Mesodermal cell (in vitro differentiated cells): ENCODE results near the gene HERC4.
"Not testable (repeated sequence)": the region's sequence is repeated elsewhere in the genome, so short reads cannot be mapped to it uniquely, and the experiment has no call there.

Source experiments
- H3K27ac ChIP-seq: 2 replicates; pipeline ENCODE4 v1.7.0; 2013; ENCODE audit warnings: mild to moderate bottlenecking, low read depth, low read length, moderate library complexity; ENCODE audit not compliant: severe bottlenecking
- H3K36me3 ChIP-seq: 2 replicates; pipeline ENCODE4 v1.7.1; 2013; ENCODE audit warnings: mild to moderate bottlenecking, low read length, moderate library complexity; ENCODE audit not compliant: control insufficient read depth, insufficient read depth
- H3K4me1 ChIP-seq: one replicate; pipeline ENCODE4 v1.7.1; 2013; ENCODE audit warnings: mild to moderate bottlenecking, low read length; ENCODE audit not compliant: insufficient read depth, control insufficient read depth, poor library complexity, severe bottlenecking
- H3K4me3 ChIP-seq: 2 replicates; pipeline ENCODE4 v1.7.0; 2013; ENCODE audit warnings: low read length, control low read depth, mild to moderate bottlenecking; ENCODE audit not compliant: insufficient read depth, poor library complexity, severe bottlenecking; ENCODE audit errors: extremely low read depth
- H3K9me3 ChIP-seq: 2 replicates; pipeline ENCODE4 v1.7.1; 2013; ENCODE audit warnings: mild to moderate bottlenecking, low read length, moderate library complexity; ENCODE audit not compliant: control insufficient read depth
- WGBS, 2 experiments: methylation state at CpG; one replicate each; pipeline ENCODE4 v1.1.5; 2013; ENCODE audit warnings: missing lambda C conversion rate in 2 of 2; ENCODE audit not compliant: insufficient coverage in 2 of 2; 5-methylcytosine and 5-hydroxymethylcytosine counted together

The HERC4 gene

GRCh38 chr10:67969875-67970274 is 105.2 kb downstream of the HERC4 start:
- Histone ChIP-seq H3K4me3 (no peak overlapping the region), H3K27ac (no peak overlapping the region), H3K9me3 (no peaks in the 10 kb centered on the region), H3K4me1 (no peaks in the 10 kb centered on the region), H3K36me3 (peaks cover 48% of the 10 kb centered on the region)

GRCh38 chr10:67966035-67966434 is 109.0 kb downstream of the HERC4 start:
- not testable (repeated sequence) for H3K4me3 ChIP-seq, H3K27ac ChIP-seq, H3K4me1 ChIP-seq, H3K9me3 ChIP-seq
- H3K36me3 ChIP-seq: peaks cover 26% of the 10 kb centered on the region
- 100% methylated on average over 1 to 2 of the region's 4 CpGs for WGBS, 2 experiments

- peaks cover 26% of the 10 kb centered on the region for H3K36me3 ChIP-seq
- no peak overlapping the region for H3K4me3 ChIP-seq
- no peak overlapping the region for H3K27ac ChIP-seq
- H3K9me3 ChIP-seq: no peaks in the 10 kb centered on the region
- no peaks in the 10 kb centered on the region for H3K4me1 ChIP-seq
- WGBS, 2 experiments: 100% methylated on average over 2 of the region's 2 CpGs; no CpG with 5 or more reads in 1 of the 2 experiments
Measured at GRCh38 chr10:67965456-67965855, 109.6 kb downstream of the HERC4 start.

GRCh38 chr10:67959839-67960476 is 115.1 kb downstream of the HERC4 start:
- no peaks in the 10 kb centered on the region for H3K4me1 ChIP-seq
- H3K36me3 ChIP-seq: peaks cover 12% of the 10 kb centered on the region
- H3K9me3 ChIP-seq: no peaks in the 10 kb centered on the region
- H3K4me3 ChIP-seq: no peak overlapping the region
- 91 to 100% methylated on average over 1 to 6 of the region's 8 CpGs for WGBS, 2 experiments
- no peak overlapping the region for H3K27ac ChIP-seq

GRCh38 chr10:67955614-67956013 is 119.5 kb downstream of the HERC4 start:
- Histone ChIP-seq H3K4me3 (no peak overlapping the region), H3K36me3 (peaks cover 34% of the 10 kb centered on the region), H3K9me3 (no peaks in the 10 kb centered on the region), H3K27ac (no peak overlapping the region), H3K4me1 (no peaks in the 10 kb centered on the region)
- WGBS, 2 experiments: 100% methylated on average over 1 of the region's 6 CpGs

GRCh38 chr10:67943917-67944316 is 131.2 kb downstream of the HERC4 start:
- WGBS, 2 experiments: 86 to 96% methylated on average over 2 of the region's 2 CpGs
- peaks cover 41% of the 10 kb centered on the region for H3K36me3 ChIP-seq
- no peaks in the 10 kb centered on the region for H3K4me1 ChIP-seq
- no peak overlapping the region for H3K4me3 ChIP-seq
- no peaks in the 10 kb centered on the region for H3K9me3 ChIP-seq
- no peak overlapping the region for H3K27ac ChIP-seq

- no peak overlapping the region for H3K27ac ChIP-seq
- 60% methylated on average over 1 of the region's 1 CpG; no CpG with 5 or more reads in 1 of the 2 experiments for WGBS, 2 experiments
- no peak overlapping the region for H3K4me3 ChIP-seq
- no peaks in the 10 kb centered on the region for H3K9me3 ChIP-seq
- H3K36me3 ChIP-seq: peaks cover 51% of the 10 kb centered on the region
- no peaks in the 10 kb centered on the region for H3K4me1 ChIP-seq
Measured at GRCh38 chr10:67936416-67936815, 138.7 kb downstream of the HERC4 start.

- Histone ChIP-seq H3K36me3 (peaks cover 54% of the 10 kb centered on the region), H3K4me3 (no peak overlapping the region), H3K9me3 (no peaks in the 10 kb centered on the region), H3K27ac (no peak overlapping the region), H3K4me1 (no peaks in the 10 kb centered on the region)
- 85 to 97% methylated on average over 4 to 7 of the region's 9 CpGs for WGBS, 2 experiments
Measured at GRCh38 chr10:67935223-67935622, 139.9 kb downstream of the HERC4 start.

GRCh38 chr10:67934336-67934735 is 140.7 kb downstream of the HERC4 start:
- H3K9me3 ChIP-seq: no peaks in the 10 kb centered on the region
- H3K27ac ChIP-seq: no peak overlapping the region
- H3K36me3 ChIP-seq: peaks cover 57% of the 10 kb centered on the region
- no peak overlapping the region for H3K4me3 ChIP-seq
- no peaks in the 10 kb centered on the region for H3K4me1 ChIP-seq
- WGBS, 2 experiments: no CpG with 5 or more reads among the region's 1 CpG

GRCh38 chr10:67933199-67933598 is 141.9 kb downstream of the HERC4 start:
- H3K4me1 ChIP-seq: no peaks in the 10 kb centered on the region
- WGBS, 2 experiments: 40 to 100% methylated on average over 1 of the region's 2 CpGs
- H3K27ac ChIP-seq: no peak overlapping the region
- H3K9me3 ChIP-seq: no peaks in the 10 kb centered on the region
- H3K4me3 ChIP-seq: no peak overlapping the region
- peaks cover 61% of the 10 kb centered on the region for H3K36me3 ChIP-seq

- WGBS, 2 experiments: 86% methylated on average over 1 of the region's 1 CpG; no CpG with 5 or more reads in 1 of the 2 experiments
- no peak overlapping the region for H3K27ac ChIP-seq
Measured at GRCh38 chr10:67926951-67927350, 148.1 kb downstream of the HERC4 start.

More at GRCh38 chr10:67926951-67927350, 148.1 kb downstream of the HERC4 start:
- H3K4me1 ChIP-seq: no peaks in the 10 kb centered on the region
- H3K36me3 ChIP-seq: peaks cover 68% of the 10 kb centered on the region
- no peaks in the 10 kb centered on the region for H3K9me3 ChIP-seq
- H3K4me3 ChIP-seq: no peak overlapping the region
